Hindlimb muscle (tissue), 1 donor: Measurements from ENCODE around the gene RARA. TPM values are rescaled to one million over a fixed set of nuclear protein-coding genes. Genes with fewer than 3 reads are reported as not detected.
A peak's percentile ranks its signal among the peaks of the same experiment; 100 is the strongest.
"Not testable (repeated sequence)": the region's sequence is repeated elsewhere in the genome, so short reads cannot be mapped to it uniquely, and the experiment has no call there.

Experiments used
- DNase-seq: peaks from one replicate; pipeline ENCODE4 v3.0.0-alpha.2; 2013
- polyA plus RNA-seq: library from polyadenylated mRNA; unstranded; fragments of 120-200 nt; gene quantifications from one replicate; pipeline ENCODE4 v1.2.1, GENCODE V29; 2013; ENCODE audit not compliant: insufficient read length

Gene RARA
- polyA plus RNA-seq, 1 donor = 76.3 TPM

GRCh38 chr17:40358323-40359038 is 49.5 kb downstream of the RARA start:
- DNase-seq = peak; percentile 89

DNA sequence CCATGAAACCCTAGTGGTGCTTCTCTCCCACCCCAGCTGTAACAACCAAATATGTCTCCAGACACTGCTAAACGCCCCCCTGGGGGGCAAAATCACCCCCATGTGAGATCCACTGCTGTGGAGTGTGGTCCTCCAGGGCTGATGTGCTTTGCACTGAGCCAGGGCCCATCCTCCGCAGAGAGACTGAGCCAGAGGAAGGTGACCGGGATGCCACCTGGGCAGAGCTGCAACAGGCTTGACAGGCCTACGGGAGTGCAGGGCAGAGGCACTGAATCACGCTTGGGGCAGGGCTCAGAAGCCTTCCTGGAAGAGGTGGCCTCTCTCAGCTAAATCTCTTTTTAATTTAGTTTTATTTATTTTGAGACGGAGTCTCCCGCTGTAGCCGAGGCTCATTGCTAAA is 51.1 kb downstream of the RARA start:
- DNase-seq = no peak

GRCh38 chr17:40361063-40361924 is 52.3 kb downstream of the RARA start:
- DNase-seq = no peak

- no peak for DNase-seq
Observed at GRCh38 chr17:40361925-40362695, 53.1 kb downstream of the RARA start.

- no peak for DNase-seq
Observed at GRCh38 chr17:40362696-40363110, 53.7 kb downstream of the RARA start.

- DNase-seq = no peak
Observed at GRCh38 chr17:40363111-40363827, 54.3 kb downstream of the RARA start.

DNA sequence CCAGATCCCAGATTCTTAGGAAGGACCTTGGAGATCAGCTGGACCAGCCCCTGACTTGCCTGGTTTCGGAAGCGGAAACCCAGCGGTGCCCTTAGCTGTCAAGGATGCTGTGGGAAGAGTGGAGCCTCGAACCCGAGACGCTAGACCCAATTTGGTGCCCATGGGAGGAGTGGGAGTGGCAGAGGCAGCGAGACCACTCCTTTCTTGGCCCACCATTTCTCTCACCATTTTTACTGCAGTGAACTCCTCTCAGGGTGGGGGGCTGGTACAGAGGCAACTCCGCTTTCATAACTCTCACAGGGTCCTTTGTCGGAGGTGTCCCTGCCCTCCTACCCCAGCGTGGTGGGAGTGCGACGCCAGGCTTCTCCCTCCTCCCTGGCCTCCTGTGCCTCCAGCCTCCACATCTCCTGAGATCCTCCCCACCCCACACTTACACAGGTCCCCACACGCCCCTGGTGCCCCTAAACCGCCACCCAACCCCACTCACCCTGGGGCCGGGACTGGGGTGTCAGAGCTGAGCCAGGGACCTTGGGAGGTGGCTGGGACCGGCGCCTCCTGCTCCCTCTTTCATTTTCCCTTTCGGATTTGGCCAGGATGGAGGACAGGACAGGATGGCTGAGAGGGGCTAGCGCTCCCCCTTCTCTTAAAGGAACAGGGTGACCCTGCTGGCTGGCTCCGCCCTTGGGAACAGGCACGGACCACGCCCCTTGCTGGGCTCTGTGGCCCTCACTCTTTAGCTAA is 55.3 kb downstream of the RARA start, which contains the start of gene GJD3:
Gene GJD3 (minus strand): TSS at position 617 of the 741 bp plus-strand sequence. CDS start 922 bp downstream, outside the sequence.
- DNase-seq = no peak

DNA sequence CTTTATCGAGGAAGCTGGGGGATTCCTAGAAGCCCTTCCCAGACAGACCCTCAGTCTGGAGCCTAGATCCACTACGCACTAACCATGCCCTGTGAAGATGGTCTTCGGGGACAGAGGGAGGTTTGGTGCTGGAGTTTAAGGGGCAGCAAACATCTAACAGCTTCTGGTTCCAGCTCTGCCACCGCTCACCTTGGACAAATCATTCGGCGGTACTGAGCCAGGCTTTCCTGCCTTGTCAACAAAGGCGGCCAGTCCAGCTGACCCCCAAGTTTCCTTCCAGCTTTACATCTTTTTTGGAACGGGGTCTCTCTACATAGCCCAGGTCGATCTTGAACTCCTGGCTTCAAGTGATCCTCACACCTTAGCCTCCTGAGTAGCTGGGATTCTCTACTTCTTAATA is 55.9 kb downstream of the RARA start:
- no peak for DNase-seq

- DNase-seq = no peak
Observed at GRCh38 chr17:40366076-40366860, 57.3 kb downstream of the RARA start.

DNA sequence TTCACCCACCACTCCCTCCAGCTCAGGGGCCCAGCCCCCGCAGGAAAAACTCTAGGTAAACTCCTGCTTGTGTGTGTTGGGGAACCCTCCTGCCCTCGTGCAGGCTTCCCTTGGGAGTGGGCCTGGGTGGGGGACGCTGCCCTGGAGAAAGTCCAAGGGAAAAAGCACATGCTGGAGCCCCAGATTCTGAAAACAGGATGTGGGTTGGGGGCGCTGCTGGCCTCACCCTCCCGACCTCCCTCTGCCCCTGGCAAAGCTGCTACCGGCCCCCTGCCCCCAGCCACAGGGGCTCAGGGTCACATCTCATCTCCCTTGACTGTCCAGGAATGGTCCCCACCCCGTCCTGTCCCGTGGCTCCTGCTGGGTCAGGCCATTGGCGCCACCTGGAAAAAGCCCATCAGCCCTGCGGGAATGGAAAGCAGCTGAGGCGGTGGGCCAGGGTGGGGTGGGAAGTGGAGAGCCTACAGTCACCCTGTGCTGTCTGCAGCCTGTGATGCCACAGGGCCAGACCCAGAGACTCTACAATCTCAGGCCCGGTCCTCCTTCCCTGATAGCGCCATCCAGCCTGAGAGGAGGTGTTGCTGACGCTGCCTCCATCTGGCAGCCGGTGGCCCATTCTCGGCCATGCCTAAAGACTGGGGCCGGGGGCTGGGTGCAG is 58.0 kb downstream of the RARA start:
- no peak for DNase-seq

DNA sequence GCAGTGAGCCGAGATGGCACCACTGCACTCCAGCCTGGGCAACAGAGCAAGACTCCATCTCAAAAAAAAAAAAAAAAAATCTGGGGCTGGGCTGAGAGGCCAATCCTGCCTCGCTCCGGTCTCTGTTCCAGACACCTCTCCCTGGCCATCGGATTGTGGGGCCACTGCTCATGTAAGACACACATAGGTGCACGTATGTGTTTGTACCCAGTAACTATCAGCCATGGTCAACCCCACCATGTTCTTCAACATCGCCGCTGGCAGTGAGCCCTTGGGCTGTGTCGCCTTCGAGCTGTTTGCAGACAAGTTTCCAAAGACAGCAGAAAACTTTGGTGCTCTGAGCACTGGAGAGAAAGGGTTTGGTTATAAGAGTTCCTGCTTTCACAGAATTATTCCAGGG is 58.7 kb downstream of the RARA start:
- DNase-seq = not testable (repeated sequence)

GRCh38 chr17:40369923-40370322 is 60.9 kb downstream of the RARA start:
- DNase-seq = no peak

GRCh38 chr17:40371261-40371929 is 62.4 kb downstream of the RARA start:
- no peak for DNase-seq

GRCh38 chr17:40372031-40372430 is 63.1 kb downstream of the RARA start:
- DNase-seq = no peak

DNA sequence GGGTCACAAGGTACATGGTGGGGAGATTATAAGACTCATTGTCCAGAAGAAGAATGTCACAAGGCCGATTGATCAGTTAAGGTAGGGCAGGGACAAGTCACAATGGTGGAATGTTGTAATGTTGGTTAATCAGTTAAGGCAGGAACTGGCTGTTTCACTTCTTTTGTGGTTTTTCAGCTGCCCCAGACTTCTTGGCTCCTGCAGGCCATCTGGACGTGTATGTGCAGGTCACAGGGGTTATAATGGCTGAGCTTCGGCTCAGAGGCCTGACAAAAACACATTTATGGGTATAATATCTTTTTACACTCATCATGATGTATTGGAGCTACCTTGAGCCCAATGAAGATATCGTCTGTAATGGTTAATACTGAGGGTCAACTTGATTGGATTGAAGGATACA is 63.7 kb downstream of the RARA start:
- not testable (repeated sequence) for DNase-seq

GRCh38 chr17:40373324-40373723 is 64.3 kb downstream of the RARA start:
- DNase-seq = no peak

- no peak for DNase-seq
Observed at GRCh38 chr17:40373999-40374398, 65.0 kb downstream of the RARA start.

DNA sequence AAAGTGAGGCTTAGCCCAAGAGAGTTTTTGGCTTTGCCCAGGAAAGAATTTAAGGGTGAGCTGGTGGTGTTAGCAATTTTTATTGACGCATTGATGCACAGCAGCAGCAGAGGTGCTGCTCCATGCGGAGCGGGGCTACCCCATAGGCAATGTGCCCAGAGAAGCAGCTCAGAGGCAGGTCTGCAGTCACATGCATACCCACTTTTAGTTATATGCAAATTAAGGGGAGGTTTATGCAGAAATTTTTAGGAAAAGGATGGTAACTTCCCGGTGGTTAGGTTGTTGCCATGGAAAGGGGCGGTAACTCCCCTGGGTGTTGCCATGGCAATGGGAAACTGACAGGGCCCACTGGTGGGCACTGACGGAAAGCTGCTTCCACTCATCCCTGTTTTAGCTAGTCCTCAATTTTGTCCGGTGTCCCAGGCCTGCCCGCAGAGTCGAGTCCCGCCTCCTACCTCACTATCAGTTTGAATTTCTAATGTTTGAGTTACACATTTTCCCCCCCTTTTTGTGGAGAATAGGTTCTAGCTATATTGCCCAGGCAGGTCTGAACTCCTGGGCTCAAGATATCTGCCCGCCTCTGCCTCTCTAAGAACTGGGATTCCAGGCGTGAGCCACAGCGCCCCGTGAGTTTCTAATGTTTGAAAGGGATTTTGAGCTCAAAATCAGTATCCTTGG is 66.0 kb downstream of the RARA start:
- DNase-seq = no peak

- DNase-seq = not testable (repeated sequence)
Observed at GRCh38 chr17:40375786-40376185, 66.8 kb downstream of the RARA start.
